ENCODE measurements around the gene DDX11. TPM values are rescaled to one million over a fixed set of nuclear protein-coding genes. Genes with fewer than 3 reads are reported as not detected.

Gene DDX11
- total and polyA plus RNA-seq, 2 donors (not counting 1 experiment from before 2014, with no cell fraction given): 4.4 to 13.2 TPM

DNA sequence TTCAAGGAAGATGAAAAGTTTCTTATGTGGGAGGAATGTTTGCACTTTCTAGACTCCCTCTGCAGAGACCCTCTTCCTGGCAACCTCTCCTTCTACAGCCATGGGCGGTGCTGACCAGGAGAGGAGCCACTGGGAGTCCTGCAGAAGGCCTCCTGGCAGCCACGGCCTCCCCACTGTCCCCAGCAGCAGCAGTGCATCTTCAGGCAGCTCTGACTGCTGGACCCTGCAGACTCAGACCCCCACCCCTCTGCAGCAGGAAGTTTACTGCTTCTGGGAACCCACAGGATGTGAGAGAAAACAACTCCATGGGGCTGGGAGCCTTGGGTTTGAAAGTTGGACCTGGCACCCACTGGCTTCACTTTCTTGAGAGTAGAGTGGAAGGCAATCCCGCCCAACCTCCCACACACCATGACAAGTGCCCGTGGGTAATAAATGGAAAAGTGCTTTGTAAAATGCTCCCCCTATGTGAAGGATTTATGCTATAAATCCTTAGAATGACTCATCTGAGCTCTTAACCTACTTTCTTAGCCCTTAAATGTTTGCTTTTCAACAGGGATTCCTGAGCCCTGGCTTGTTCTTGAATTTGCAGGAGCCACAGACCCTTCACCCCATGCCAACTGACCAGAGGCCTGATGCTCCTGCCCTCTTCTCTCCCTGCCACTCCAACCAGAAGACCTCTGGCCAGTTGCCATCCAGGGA is 37.5 kb upstream of the DDX11 start:
- Histone ChIP-seq H3K79me2 (ENCODE audit: control insufficient read depth, insufficient read depth, low read length) (no peaks in the 10 kb centered on the region), H4K20me1 (ENCODE audit: control insufficient read depth, extremely low read depth, insufficient read depth, low read length) (no peaks in the 10 kb centered on the region)
- DNase-seq (ENCODE audit: low read depth in 2 of 2): peak; percentile 18 to 42

DNA sequence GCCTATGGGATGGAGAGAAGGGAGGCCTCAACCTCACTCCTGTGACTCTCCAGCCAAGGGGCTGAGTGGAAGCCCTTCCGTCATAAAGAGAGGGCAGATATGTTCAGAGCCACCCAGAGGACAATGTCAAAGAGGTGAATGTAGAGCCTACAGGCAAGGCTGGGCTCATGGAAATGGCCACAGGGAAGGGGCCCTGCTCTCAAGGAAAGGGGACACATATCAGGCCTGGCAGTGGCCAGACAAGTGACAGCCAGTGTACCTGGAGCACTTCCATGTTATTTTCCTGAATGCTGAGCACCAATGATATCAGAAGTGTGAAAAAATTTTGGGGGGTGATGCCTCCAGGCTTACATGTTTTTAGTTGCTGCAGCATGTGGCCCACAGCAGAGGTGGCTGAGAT is 36.6 kb upstream of the DDX11 start:
- H3K4me3 ChIP-seq (replicated peaks in 1 of 4; ENCODE audit: control extremely low read depth in 1 of 4, insufficient read depth in 1 of 4, low read depth in 3 of 4, low read length in 4 of 4): no peak overlapping the region
- H3K27me3 ChIP-seq (ENCODE audit: control insufficient read depth, insufficient read depth, low read length): no peaks in the 10 kb centered on the region
- no peak overlapping the region for H3K9ac ChIP-seq (ENCODE audit: insufficient read depth, low read length)
- no peaks in the 10 kb centered on the region for H3K9me3 ChIP-seq (ENCODE audit: control insufficient read depth, insufficient read depth, low read depth, low read length)
- H3K4me1 ChIP-seq (ENCODE audit: control insufficient read depth, extremely low read depth, insufficient read depth, low read length): no peaks in the 10 kb centered on the region
- TF ChIP-seq, protein P1, sequence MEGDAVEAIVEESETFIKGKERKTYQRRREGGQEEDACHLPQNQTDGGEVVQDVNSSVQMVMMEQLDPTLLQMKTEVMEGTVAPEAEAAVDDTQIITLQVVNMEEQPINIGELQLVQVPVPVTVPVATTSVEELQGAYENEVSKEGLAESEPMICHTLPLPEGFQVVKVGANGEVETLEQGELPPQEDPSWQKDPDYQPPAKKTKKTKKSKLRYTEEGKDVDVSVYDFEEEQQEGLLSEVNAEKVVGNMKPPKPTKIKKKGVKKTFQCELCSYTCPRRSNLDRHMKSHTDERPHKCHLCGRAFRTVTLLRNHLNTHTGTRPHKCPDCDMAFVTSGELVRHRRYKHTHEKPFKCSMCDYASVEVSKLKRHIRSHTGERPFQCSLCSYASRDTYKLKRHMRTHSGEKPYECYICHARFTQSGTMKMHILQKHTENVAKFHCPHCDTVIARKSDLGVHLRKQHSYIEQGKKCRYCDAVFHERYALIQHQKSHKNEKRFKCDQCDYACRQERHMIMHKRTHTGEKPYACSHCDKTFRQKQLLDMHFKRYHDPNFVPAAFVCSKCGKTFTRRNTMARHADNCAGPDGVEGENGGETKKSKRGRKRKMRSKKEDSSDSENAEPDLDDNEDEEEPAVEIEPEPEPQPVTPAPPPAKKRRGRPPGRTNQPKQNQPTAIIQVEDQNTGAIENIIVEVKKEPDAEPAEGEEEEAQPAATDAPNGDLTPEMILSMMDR (conservative IDR thresholded peaks at IDR 0.05 in 1 of 2, IDR thresholded peaks at IDR 0.05 in 1 of 2; ENCODE audit: low read depth in 1 of 2, low read length in 2 of 2): no peak
- TF ChIP-seq EZH2 (IDR thresholded peaks at IDR 0.05; ENCODE audit: low read length, missing control alignments): no peak
- no peak overlapping the region for H2AFZ ChIP-seq (ENCODE audit: low read length)
- DNase-seq (ENCODE audit: low read depth in 2 of 2): no peak
- H3K36me3 ChIP-seq (ENCODE audit: control insufficient read depth, insufficient read depth, low read length): no peaks in the 10 kb centered on the region
- no peak overlapping the region for H3K4me2 ChIP-seq (ENCODE audit: extremely low read depth, insufficient read depth, low read length)
- H3K79me2 ChIP-seq (ENCODE audit: control insufficient read depth, insufficient read depth, low read length): no peaks in the 10 kb centered on the region
- no peak overlapping the region for H3K27ac ChIP-seq (ENCODE audit: insufficient read depth, low read length)
- H4K20me1 ChIP-seq (ENCODE audit: control insufficient read depth, extremely low read depth, insufficient read depth, low read length): no peaks in the 10 kb centered on the region

More for the DNA sequence above, 37.5 kb upstream of the DDX11 start:
- H3K27me3 ChIP-seq (ENCODE audit: control insufficient read depth, insufficient read depth, low read length): no peaks in the 10 kb centered on the region
- H3K36me3 ChIP-seq (ENCODE audit: control insufficient read depth, insufficient read depth, low read length): no peaks in the 10 kb centered on the region
- H3K27ac ChIP-seq (ENCODE audit: insufficient read depth, low read length): no peak overlapping the region
- H3K9me3 ChIP-seq (ENCODE audit: control insufficient read depth, insufficient read depth, low read depth, low read length): no peaks in the 10 kb centered on the region
- TF ChIP-seq EZH2 (IDR thresholded peaks at IDR 0.05; ENCODE audit: low read length, missing control alignments): no peak
- TF ChIP-seq, protein P1 (conservative IDR thresholded peaks at IDR 0.05 in 1 of 2, IDR thresholded peaks at IDR 0.05 in 1 of 2; ENCODE audit: low read depth in 1 of 2, low read length in 2 of 2): no peak
- no peak overlapping the region for H2AFZ ChIP-seq (ENCODE audit: low read length)
- no peak overlapping the region for H3K4me3 ChIP-seq (replicated peaks in 1 of 4; ENCODE audit: control extremely low read depth in 1 of 4, insufficient read depth in 1 of 4, low read depth in 3 of 4, low read length in 4 of 4)
- H3K4me1 ChIP-seq (ENCODE audit: control insufficient read depth, extremely low read depth, insufficient read depth, low read length): no peaks in the 10 kb centered on the region
- H3K9ac ChIP-seq (ENCODE audit: insufficient read depth, low read length): no peak overlapping the region
- no peak overlapping the region for H3K4me2 ChIP-seq (ENCODE audit: extremely low read depth, insufficient read depth, low read length)

DNA sequence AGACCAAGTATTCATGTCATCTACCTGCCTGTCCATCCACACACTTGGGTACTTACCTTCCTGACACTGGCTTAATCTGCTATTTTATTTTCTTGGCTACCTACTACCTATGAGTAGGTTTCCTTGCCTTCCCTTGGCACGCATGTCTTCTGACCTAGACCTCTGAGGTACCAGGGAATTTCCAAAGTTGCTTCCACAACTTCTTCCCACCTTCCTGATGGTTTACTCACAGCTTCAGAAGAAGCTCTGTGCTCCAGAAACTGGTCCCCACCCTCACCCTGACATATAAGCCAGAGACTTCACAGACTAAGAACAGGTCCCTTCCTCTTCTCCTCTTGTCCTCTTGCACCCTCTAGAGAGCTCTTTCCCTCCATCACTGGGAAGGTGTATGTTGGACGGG is 35.7 kb upstream of the DDX11 start:
- DNase-seq (ENCODE audit: low read depth in 2 of 2): no peak
- H3K36me3 ChIP-seq (ENCODE audit: control insufficient read depth, insufficient read depth, low read length): no peaks in the 10 kb centered on the region
- H3K4me2 ChIP-seq (ENCODE audit: extremely low read depth, insufficient read depth, low read length): no peak overlapping the region
- no peaks in the 10 kb centered on the region for H3K4me1 ChIP-seq (ENCODE audit: control insufficient read depth, extremely low read depth, insufficient read depth, low read length)
- TF ChIP-seq EZH2 (IDR thresholded peaks at IDR 0.05; ENCODE audit: low read length, missing control alignments): no peak
- TF ChIP-seq, protein P1 (conservative IDR thresholded peaks at IDR 0.05 in 1 of 2, IDR thresholded peaks at IDR 0.05 in 1 of 2; ENCODE audit: low read depth in 1 of 2, low read length in 2 of 2): no peak
- H3K9me3 ChIP-seq (ENCODE audit: control insufficient read depth, insufficient read depth, low read depth, low read length): no peaks in the 10 kb centered on the region
- no peaks in the 10 kb centered on the region for H4K20me1 ChIP-seq (ENCODE audit: control insufficient read depth, extremely low read depth, insufficient read depth, low read length)
- no peak overlapping the region for H3K4me3 ChIP-seq (replicated peaks in 1 of 4; ENCODE audit: control extremely low read depth in 1 of 4, insufficient read depth in 1 of 4, low read depth in 3 of 4, low read length in 4 of 4)
- no peak overlapping the region for H2AFZ ChIP-seq (ENCODE audit: low read length)
- no peaks in the 10 kb centered on the region for H3K27me3 ChIP-seq (ENCODE audit: control insufficient read depth, insufficient read depth, low read length)
- no peak overlapping the region for H3K9ac ChIP-seq (ENCODE audit: insufficient read depth, low read length)
- H3K27ac ChIP-seq (ENCODE audit: insufficient read depth, low read length): no peak overlapping the region
- no peaks in the 10 kb centered on the region for H3K79me2 ChIP-seq (ENCODE audit: control insufficient read depth, insufficient read depth, low read length)

Measured in fibroblast of lung (primary cell).